SJSA1 (cell line): ENCODE measurements around the gene RYK. TPM values are rescaled to one million over a fixed set of nuclear protein-coding genes. Genes with fewer than 3 reads are reported as not detected.

Experiments
- DNase-seq, 2 experiments: peaks; one replicate each; pipeline ENCODE4 v3.0.0-alpha.2; 2015 to 2020; ENCODE audit warnings: low spot score in 2 of 2, low read depth in 1 of 2
- H3K27ac ChIP-seq: fragments of 250-450 bp; sonication (Bioruptor Pico); 2 replicates; pipeline ENCODE4 v1.5.1; 2020; ENCODE audit warnings: mild to moderate bottlenecking, moderate library complexity
- H3K27me3 ChIP-seq: fragments of 250-450 bp; sonication (Bioruptor Pico); replicated peaks from 2 replicates; pipeline ENCODE4 v1.5.1; 2020; ENCODE audit warnings: mild to moderate bottlenecking, moderate library complexity
- H3K36me3 ChIP-seq: fragments of 250-450 bp; sonication (Bioruptor Pico); 2 replicates; pipeline ENCODE4 v1.5.1; 2020; ENCODE audit warnings: mild to moderate bottlenecking
- H3K4me1 ChIP-seq: fragments of 250-450 bp; sonication (Bioruptor Pico); replicated peaks from 2 replicates; pipeline ENCODE4 v1.6.1; 2021; ENCODE audit warnings: mild to moderate bottlenecking
- H3K4me3 ChIP-seq: fragments of 250-450 bp; sonication (Bioruptor Pico); 2 replicates; pipeline ENCODE4 v1.5.1; 2020; ENCODE audit warnings: mild to moderate bottlenecking
- H3K9me3 ChIP-seq: fragments of 250-450 bp; sonication (Bioruptor Pico); replicated peaks from 2 replicates; pipeline ENCODE4 v1.5.1; 2020; ENCODE audit warnings: mild to moderate bottlenecking
- total RNA-seq: library from RNA; depleted of rRNA; stranded (reverse); fragments of >200 nt; shearing (Covaris generic); gene quantifications from 2 replicates; pipeline ENCODE4 v1.2.3, GENCODE V29; 2014; rRNA removed

Gene RYK
- total RNA-seq, 1 experiment from 2014 or later = 68.6 TPM

- H3K27ac ChIP-seq = no peak overlapping the region
- peaks cover 20% of the 10 kb centered on the region for H3K4me1 ChIP-seq
- no peaks in the 10 kb centered on the region for H3K9me3 ChIP-seq
- no peaks in the 10 kb centered on the region for H3K27me3 ChIP-seq
- H3K4me3 ChIP-seq = no peak overlapping the region
- peak; percentile 48 to 63 for DNase-seq
- H3K36me3 ChIP-seq = no peaks in the 10 kb centered on the region
Observed at GRCh38 chr3:134144694-134145093, 106.0 kb downstream of the RYK start.

GRCh38 chr3:134143828-134144401 is 106.7 kb downstream of the RYK start:
- H3K27ac ChIP-seq = no peak overlapping the region
- H3K4me3 ChIP-seq = no peak overlapping the region
- H3K4me1 ChIP-seq = peaks cover 20% of the 10 kb centered on the region
- H3K9me3 ChIP-seq = no peaks in the 10 kb centered on the region
- DNase-seq = no peak
- no peaks in the 10 kb centered on the region for H3K36me3 ChIP-seq
- no peaks in the 10 kb centered on the region for H3K27me3 ChIP-seq

- H3K27me3 ChIP-seq = no peaks in the 10 kb centered on the region
- no peaks in the 10 kb centered on the region for H3K9me3 ChIP-seq
- DNase-seq = no peak
- H3K27ac ChIP-seq = no peak overlapping the region
- no peak overlapping the region for H3K4me3 ChIP-seq
- no peaks in the 10 kb centered on the region for H3K36me3 ChIP-seq
- no peaks in the 10 kb centered on the region for H3K4me1 ChIP-seq
Observed at GRCh38 chr3:134136604-134137003, 114.1 kb downstream of the RYK start.

- Histone ChIP-seq H3K36me3 (no peaks in the 10 kb centered on the region), H3K27me3 (no peaks in the 10 kb centered on the region), H3K9me3 (no peaks in the 10 kb centered on the region), H3K4me3 (no peak overlapping the region), H3K4me1 (no peaks in the 10 kb centered on the region), H3K27ac (no peak overlapping the region)
- DNase-seq = no peak
Observed at GRCh38 chr3:134134698-134135415, 115.8 kb downstream of the RYK start.

- Histone ChIP-seq H3K9me3 (no peaks in the 10 kb centered on the region), H3K36me3 (no peaks in the 10 kb centered on the region), H3K27me3 (no peaks in the 10 kb centered on the region), H3K27ac (no peak overlapping the region), H3K4me1 (no peaks in the 10 kb centered on the region), H3K4me3 (no peak overlapping the region)
- DNase-seq = no peak
Observed at GRCh38 chr3:134134240-134134639, 116.4 kb downstream of the RYK start.

- Histone ChIP-seq H3K36me3 (no peaks in the 10 kb centered on the region), H3K4me3 (no peak overlapping the region), H3K4me1 (no peaks in the 10 kb centered on the region), H3K27ac (no peak overlapping the region), H3K27me3 (no peaks in the 10 kb centered on the region), H3K9me3 (no peaks in the 10 kb centered on the region)
- DNase-seq = no peak
Observed at GRCh38 chr3:134132961-134133360, 117.7 kb downstream of the RYK start.

- no peaks in the 10 kb centered on the region for H3K36me3 ChIP-seq
- no peak overlapping the region for H3K27ac ChIP-seq
- no peak overlapping the region for H3K4me3 ChIP-seq
- DNase-seq = no peak
- H3K27me3 ChIP-seq = no peaks in the 10 kb centered on the region
- no peaks in the 10 kb centered on the region; the same call in 1 of the 2 replicates for H3K9me3 ChIP-seq
- 0 out of 2 replicates have a peak, but pooled peaks cover 2% of the 10 kb centered on the region for H3K4me1 ChIP-seq
Observed at GRCh38 chr3:134126153-134126552, 124.5 kb downstream of the RYK start.

- no peaks in the 10 kb centered on the region for H3K4me1 ChIP-seq
- no peak overlapping the region for H3K4me3 ChIP-seq
- H3K27me3 ChIP-seq = no peaks in the 10 kb centered on the region
- no peak for DNase-seq
- H3K27ac ChIP-seq = no peak overlapping the region
- H3K36me3 ChIP-seq = no peaks in the 10 kb centered on the region
- H3K9me3 ChIP-seq = no peaks in the 10 kb centered on the region
Observed at GRCh38 chr3:134114726-134115125, 135.9 kb downstream of the RYK start.

GRCh38 chr3:134111616-134112015 is 139.0 kb downstream of the RYK start:
- Histone ChIP-seq H3K4me3 (no peak overlapping the region), H3K27ac (no peak overlapping the region), H3K4me1 (no peaks in the 10 kb centered on the region), H3K9me3 (no peaks in the 10 kb centered on the region), H3K27me3 (no peaks in the 10 kb centered on the region), H3K36me3 (no peaks in the 10 kb centered on the region)
- DNase-seq = no peak

GRCh38 chr3:134110963-134111362 is 139.7 kb downstream of the RYK start:
- Histone ChIP-seq H3K27ac (no peak overlapping the region), H3K27me3 (no peaks in the 10 kb centered on the region), H3K9me3 (no peaks in the 10 kb centered on the region), H3K4me3 (no peak overlapping the region), H3K36me3 (no peaks in the 10 kb centered on the region), H3K4me1 (no peaks in the 10 kb centered on the region)
- DNase-seq = no peak

Other genes with a start within 250 kb of the RYK start
- 0.16 TPM in 1 of 2 replicates, not detected in the other for gene SLCO2A1, start 220.9 kb downstream of the RYK start, total RNA-seq
- gene AMOTL2, start 123.6 kb upstream of the RYK start, total RNA-seq = 86.3 and 142 TPM in 2 replicates
- 81.9 and 109 TPM in 2 replicates for gene ANAPC13, start 235.1 kb upstream of the RYK start, total RNA-seq
- 14.8 and 18.8 TPM in 2 replicates for gene CEP63, start 235.2 kb upstream of the RYK start, total RNA-seq